BLaER1 (cell line): Measurements from ENCODE around the gene LSS.
"Not testable (repeated sequence)": the region's sequence is repeated elsewhere in the genome, so short reads cannot be mapped to it uniquely, and the experiment has no call there.

Source experiments
- H3K27ac ChIP-seq: shearing (Covaris generic); formaldehyde crosslinking; 2 replicates; pipeline ENCODE4 v1.8.1; 2022
- H3K27me3 ChIP-seq: shearing (Covaris generic); formaldehyde crosslinking; 2 replicates; pipeline ENCODE4 v1.8.1; 2022
- H3K36me3 ChIP-seq: shearing (Covaris generic); formaldehyde crosslinking; 2 replicates; pipeline ENCODE4 v1.8.1; 2022
- H3K4me1 ChIP-seq: shearing (Covaris generic); formaldehyde crosslinking; 2 replicates; pipeline ENCODE4 v1.8.1; 2022
- H3K4me2 ChIP-seq: shearing (Covaris generic); formaldehyde crosslinking; 2 replicates; pipeline ENCODE4 v1.8.1; 2022
- H3K4me3 ChIP-seq: shearing (Covaris generic); formaldehyde crosslinking; 2 replicates; pipeline ENCODE4 v1.8.1; 2022
- H3K9ac ChIP-seq: shearing (Covaris generic); formaldehyde crosslinking; 2 replicates; pipeline ENCODE4 v1.8.1; 2022
- H3K9me3 ChIP-seq: shearing (Covaris generic); formaldehyde crosslinking; 2 replicates; pipeline ENCODE4 v1.8.1; 2022
- H4K20me1 ChIP-seq: shearing (Covaris generic); formaldehyde crosslinking; 2 replicates; pipeline ENCODE4 v1.8.1; 2022
- Cebpa-rat ChIP-seq: shearing (Covaris generic); IDR thresholded peaks from 2 replicates; pipeline ENCODE4 v1.8.1; 2022

Gene LSS

DNA sequence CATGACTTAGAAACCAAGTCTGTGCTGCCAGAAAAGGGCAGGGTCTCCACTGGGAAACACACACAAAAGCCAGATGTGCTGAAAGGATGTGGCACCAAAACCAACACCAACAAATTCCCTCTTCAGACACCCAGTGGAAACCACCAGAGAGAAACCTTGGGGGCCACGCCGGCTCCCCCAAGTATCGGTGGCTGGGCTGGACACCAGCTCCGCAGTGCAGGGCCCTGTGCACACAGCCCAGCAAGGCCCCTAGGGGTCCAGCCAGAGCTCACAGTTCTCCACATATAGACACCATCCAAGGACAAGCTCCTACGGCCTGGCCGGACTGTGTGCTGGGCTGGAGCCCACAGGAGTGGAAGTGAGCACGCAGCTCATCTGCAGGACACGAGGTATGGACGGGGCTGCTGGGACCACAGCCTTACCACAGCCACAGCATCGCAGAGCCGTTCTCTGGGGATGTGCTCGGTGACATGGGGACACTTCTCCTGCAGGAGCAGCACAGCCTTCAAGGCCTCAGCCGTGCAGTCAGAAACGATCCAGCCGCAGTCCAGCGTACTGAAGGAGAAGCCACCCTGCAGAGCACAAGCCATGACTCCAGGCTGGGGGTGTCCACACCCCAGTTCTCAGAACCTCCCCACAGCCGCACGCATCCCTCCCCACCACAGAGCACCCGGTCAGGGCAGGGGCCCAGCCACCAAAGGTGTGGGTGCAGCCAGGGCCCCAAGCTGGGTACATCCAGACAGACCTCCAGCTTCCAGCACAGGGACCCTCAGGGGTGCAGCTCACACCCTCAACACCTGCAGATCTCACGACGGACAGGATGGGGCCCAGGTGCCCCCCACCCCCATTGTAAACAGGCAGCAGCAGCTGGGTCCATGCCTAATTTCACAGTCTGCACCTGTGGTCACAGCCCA, 21.3 kb downstream of the LSS start:
- Histone ChIP-seq H3K9me3 (no peaks in the 10 kb centered on the region), H3K36me3 (peaks cover 37% of the 10 kb centered on the region), H3K9ac (no peak overlapping the region), H3K27me3 (no peaks in the 10 kb centered on the region), H3K4me1 (peaks cover 52% of the 10 kb centered on the region), H3K4me2 (peak overlapping the region; percentile 83), H4K20me1 (no peaks in the 10 kb centered on the region), H3K4me3 (no peak overlapping the region), H3K27ac (peak overlapping the region; percentile 60)
- no peak for TF ChIP-seq Cebpa-rat

DNA sequence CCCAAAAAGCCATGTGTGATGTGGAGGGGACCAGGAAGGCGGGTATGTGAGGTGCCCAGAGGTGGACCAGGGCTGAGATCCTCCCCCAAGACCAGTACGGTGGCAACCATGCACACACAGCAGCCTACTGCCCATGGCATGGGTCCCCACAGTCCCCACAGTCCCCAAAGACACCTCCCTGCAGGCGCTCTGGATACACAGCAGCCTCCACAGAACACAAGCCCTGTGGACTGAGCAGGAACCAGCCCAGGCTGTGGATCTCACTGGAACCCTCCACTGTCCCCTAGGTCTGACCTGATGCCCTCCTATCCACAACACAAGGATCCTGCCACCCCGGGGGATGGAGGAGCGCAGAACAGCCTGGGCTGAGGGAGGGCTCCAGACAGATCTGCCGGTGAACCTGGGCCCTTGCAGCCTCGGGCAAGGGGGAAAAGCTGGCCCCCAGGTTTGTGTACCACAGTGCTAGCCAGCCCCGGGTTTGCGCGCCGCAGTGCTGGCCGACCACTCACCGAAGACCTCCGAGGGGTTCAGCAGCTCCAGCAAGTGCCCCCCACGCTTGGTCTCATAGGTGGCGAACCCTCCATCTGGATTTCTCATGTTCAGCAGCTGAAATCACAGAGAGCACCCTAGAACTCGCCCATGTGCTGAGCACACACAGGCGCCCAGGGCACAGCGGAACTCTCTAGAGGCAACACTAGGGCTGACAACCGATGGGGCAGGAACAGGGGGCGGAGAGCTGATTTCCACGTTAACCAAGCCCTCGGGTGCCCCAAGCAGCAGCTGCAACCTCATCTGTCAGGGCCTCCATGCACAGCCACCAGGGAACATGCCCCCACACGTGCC, 22.2 kb downstream of the LSS start:
- H3K9ac ChIP-seq: 0 out of 2 replicates have a peak overlapping the region, but pooled peaks have one; percentile 1
- no peaks in the 10 kb centered on the region for H3K9me3 ChIP-seq
- H3K4me1 ChIP-seq: peaks cover 52% of the 10 kb centered on the region
- no peak for TF ChIP-seq Cebpa-rat
- H3K4me3 ChIP-seq: no peak overlapping the region
- peaks cover 34% of the 10 kb centered on the region for H3K36me3 ChIP-seq
- H3K27me3 ChIP-seq: no peaks in the 10 kb centered on the region
- H3K4me2 ChIP-seq: peak overlapping the region; percentile 83
- H3K27ac ChIP-seq: peak overlapping the region; percentile 60
- H4K20me1 ChIP-seq: no peaks in the 10 kb centered on the region

DNA sequence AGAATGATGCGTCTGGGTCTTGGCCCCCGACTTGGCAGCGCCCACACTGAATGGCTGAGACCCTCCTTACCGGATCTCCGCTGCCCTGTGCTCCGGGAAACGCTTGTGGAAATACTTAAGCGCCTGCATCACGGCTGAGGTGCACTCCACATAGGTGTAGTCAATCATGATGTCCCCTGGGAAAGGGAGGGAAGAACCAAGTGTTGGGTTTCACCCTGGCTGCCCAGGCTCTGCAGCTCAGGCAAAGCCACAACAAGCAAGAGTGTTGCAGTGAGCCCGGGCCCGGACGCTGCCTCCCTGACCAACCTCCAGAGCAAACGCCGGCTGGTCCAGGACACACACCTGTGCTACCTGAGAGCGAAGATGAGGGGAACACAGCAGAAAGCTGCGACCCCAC, 22.8 kb downstream of the LSS start:
- Histone ChIP-seq H3K27me3 (no peaks in the 10 kb centered on the region), H3K9ac (0 out of 2 replicates have a peak overlapping the region, but pooled peaks have one; percentile 1), H3K9me3 (no peaks in the 10 kb centered on the region), H3K4me1 (peaks cover 47% of the 10 kb centered on the region), H3K4me2 (peak overlapping the region; percentile 83), H3K36me3 (peaks cover 35% of the 10 kb centered on the region), H3K27ac (peak overlapping the region; percentile 60; the same call in 1 of the 2 replicates), H3K4me3 (no peak overlapping the region), H4K20me1 (no peaks in the 10 kb centered on the region)
- TF ChIP-seq Cebpa-rat: no peak

DNA sequence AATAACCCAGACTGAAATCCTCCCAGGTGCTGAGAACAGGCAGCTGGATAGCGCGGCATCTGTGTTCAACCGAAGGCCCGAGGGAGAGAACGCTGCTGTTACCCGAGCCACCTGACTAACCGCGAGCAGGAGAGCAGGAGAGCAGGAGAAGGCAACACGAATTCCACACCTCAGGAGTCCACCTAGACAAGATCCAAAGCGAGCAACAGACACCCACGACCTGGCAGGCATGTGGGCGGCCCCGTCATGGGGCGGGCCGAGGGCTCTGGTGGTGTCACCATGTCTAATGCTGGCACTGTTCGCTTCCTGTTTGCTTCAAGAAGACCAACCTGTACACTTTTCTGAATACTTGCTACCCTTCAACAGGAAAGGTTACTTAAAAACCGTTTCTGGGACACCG, 23.4 kb downstream of the LSS start:
- Histone ChIP-seq H3K27me3 (no peaks in the 10 kb centered on the region), H3K4me3 (no peak overlapping the region), H4K20me1 (no peaks in the 10 kb centered on the region), H3K36me3 (peaks cover 41% of the 10 kb centered on the region), H3K27ac (no peak overlapping the region), H3K4me2 (no peak overlapping the region), H3K4me1 (peaks cover 42% of the 10 kb centered on the region), H3K9ac (no peak overlapping the region), H3K9me3 (no peaks in the 10 kb centered on the region)
- no peak for TF ChIP-seq Cebpa-rat

DNA sequence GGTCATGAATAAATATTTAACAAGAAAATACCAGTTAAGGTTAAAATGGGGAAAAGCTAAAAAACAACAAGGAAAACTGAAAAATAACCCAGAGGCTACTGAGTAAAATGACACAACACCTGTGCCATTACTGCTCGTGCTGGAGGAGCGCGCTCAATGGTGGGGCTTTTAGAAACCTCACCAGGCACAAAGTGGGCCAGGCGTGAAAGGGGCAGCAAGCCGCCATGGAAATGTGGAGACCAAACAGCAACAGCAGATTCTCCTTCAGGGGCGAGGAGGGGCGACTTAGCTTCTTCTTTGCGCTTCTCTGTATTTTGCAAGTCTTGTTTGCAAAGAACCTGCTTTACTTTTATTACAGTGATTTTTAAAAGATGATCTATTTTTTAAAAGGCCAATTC, 25.4 kb downstream of the LSS start:
- TF ChIP-seq Cebpa-rat: no peak
- H3K9ac ChIP-seq: no peak overlapping the region
- peaks cover 45% of the 10 kb centered on the region for H3K36me3 ChIP-seq
- H3K27ac ChIP-seq: no peak overlapping the region
- peaks cover 34% of the 10 kb centered on the region for H3K4me1 ChIP-seq
- H3K4me3 ChIP-seq: no peak overlapping the region
- H3K4me2 ChIP-seq: no peak overlapping the region
- H3K9me3 ChIP-seq: peaks cover 7% of the 10 kb centered on the region; the same call in 1 of the 2 replicates
- no peaks in the 10 kb centered on the region for H3K27me3 ChIP-seq
- no peaks in the 10 kb centered on the region for H4K20me1 ChIP-seq

DNA sequence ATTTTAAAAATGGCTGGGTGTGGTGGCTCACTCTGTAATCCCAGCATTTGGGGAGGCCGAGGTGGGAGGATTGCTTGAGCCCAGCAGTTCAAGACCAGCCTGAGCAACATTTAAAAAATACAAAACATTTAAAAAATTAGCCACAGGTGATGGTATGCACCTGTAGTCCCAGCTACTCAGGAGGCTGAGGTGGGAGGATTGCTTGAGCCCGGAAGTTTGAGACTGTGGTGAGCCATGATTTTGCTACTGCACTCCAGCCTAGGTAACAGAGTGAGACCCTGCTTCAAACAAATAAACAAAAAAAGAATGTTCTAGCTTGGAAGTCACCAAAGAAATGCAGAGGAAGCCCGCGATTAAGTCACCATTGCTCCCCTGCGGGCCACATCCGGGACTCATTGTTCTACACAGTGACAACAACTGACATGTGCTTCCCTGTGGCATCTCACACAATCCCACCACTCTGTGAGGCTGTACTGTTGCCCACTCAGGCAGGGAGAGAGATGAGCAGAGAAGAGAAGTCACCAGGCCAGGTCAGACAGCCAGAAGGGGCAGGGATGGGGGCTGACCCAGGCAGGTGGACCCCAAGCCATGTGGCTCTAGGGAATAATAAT, 25.9 kb downstream of the LSS start:
- no peak for TF ChIP-seq Cebpa-rat
- Histone ChIP-seq H4K20me1 (no peaks in the 10 kb centered on the region), H3K9me3 (peaks cover 7% of the 10 kb centered on the region; the same call in 1 of the 2 replicates), H3K4me1 (peaks cover 29% of the 10 kb centered on the region), H3K36me3 (peaks cover 46% of the 10 kb centered on the region), H3K4me3 (no peak overlapping the region), H3K27me3 (no peaks in the 10 kb centered on the region), H3K27ac (no peak overlapping the region), H3K9ac (no peak overlapping the region), H3K4me2 (no peak overlapping the region)

DNA sequence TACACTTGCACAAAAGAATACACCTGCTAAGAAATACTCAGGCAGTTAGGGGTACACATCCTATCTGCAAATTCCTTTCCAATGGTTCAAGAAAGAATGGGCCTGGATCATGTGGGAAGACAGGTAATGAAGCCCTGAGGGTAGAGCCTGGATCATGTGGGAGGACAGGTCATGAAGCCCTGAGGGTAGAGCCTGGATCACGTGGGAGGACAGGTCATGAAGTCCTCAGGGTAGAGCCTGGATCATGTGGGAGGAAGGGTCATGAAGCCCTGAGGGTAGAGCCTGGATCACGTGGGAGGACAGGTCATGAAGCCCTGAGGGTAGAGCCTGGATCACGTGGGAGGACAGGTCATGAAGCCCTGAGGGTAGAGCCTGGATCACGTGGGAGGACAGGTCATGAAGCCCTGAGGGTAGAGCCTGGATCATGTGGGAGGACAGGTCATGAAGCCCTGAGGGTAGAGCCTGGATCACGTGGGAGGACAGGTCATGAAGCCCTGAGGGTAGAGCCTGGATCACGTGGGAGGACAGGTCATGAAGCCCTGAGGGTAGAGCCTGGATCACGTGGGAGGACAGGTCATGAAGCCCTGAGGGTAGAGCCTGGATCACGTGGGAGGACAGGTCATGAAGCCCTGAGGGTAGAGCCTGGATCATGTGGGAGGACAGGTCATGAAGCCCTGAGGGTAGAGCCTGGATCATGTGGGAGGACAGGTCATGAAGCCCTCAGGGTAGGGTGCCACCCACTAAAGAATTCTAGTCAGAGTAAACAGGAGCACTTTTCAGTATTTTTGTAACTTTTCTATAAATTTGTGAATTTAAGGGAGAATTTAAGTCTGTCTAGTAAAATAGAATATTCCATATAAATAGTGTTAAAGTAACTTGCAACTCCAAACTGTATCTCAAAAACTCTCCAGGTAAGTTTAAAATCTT, 27.4 kb downstream of the LSS start:
- not testable (repeated sequence) for H3K27me3 ChIP-seq, H3K9me3 ChIP-seq, H4K20me1 ChIP-seq, H3K9ac ChIP-seq, H3K4me2 ChIP-seq, H3K4me3 ChIP-seq, H3K27ac ChIP-seq
- Histone ChIP-seq H3K4me1 (peaks cover 13% of the 10 kb centered on the region), H3K36me3 (peaks cover 57% of the 10 kb centered on the region)

DNA sequence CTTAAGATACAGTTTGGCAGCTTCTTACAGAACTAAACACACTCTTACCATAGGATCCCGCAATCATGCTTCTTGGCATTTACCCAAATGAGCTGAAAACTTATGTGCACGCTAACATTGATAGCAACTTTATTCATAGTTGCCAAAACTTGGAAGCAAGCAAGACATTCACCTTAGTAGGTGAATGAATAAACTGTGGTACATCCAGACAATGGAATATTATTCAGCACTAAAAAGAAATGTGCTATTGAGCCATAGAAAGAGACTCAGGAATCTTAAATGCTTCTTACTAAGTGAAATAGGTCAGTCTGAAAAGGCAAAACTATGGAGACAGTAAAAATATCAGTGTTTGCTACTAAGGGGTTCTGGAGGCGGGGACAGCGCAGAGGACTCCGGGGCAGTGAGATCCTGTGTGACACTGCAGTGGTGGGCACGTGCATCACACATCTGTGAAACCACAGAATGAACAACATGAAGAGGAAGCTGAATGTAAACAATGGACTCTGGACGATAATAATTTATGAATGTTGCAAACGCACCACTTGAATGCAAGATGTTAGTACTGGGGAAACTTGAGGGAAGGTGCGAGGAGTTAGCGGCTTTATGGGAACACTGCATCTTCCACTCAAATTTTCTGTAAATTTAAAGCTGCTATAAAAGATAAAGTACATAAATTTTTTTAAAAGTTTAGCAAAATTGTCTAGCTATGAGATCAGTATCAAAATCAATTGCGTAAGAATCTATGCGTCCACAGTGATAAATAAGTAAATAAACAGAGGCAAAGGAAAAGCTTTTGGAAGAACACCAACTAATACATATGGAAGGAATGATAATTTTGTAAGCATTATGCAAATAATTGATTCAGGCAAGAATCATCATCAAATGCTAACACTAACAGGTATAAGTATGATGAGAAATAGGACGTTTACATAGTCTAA, 28.9 kb downstream of the LSS start:
- TF ChIP-seq Cebpa-rat: no peak
- H3K4me1 ChIP-seq: peaks cover 2% of the 10 kb centered on the region
- H3K27ac ChIP-seq: no peak overlapping the region
- H3K36me3 ChIP-seq: peaks cover 58% of the 10 kb centered on the region
- no peaks in the 10 kb centered on the region for H4K20me1 ChIP-seq
- H3K4me3 ChIP-seq: no peak overlapping the region
- H3K27me3 ChIP-seq: no peaks in the 10 kb centered on the region
- H3K9ac ChIP-seq: no peak overlapping the region
- H3K4me2 ChIP-seq: no peak overlapping the region
- peaks cover 7% of the 10 kb centered on the region; the same call in 1 of the 2 replicates for H3K9me3 ChIP-seq
